Activated CD8-positive, alpha-beta memory T cell treated with anti-CD3 and anti-CD28 coated beads, Interleukin-2, amount 10 ng/mL, durations not matched to agents 7 days and 5 days (primary cell): ENCODE measurements around the gene HOMER3. TPM values are rescaled to one million over a fixed set of nuclear protein-coding genes. Genes with fewer than 3 reads are reported as not detected.

Source experiments
- ATAC-seq: fragments of 150-1000 bp; cut with Tn5 transposase; one replicate; pipeline ENCODE4 v1.10.0; 2021; ENCODE audit warnings: moderate library complexity
- CTCF ChIA-PET: fragments of 350-600 bp; sonication (Branson Sonifier 250); formaldehyde crosslinking; loops from one replicate; lab custom pipeline; 2021; ENCODE audit warnings: antibody characterized with exemption; lab: Charles Lee
- DNase-seq: peaks from one replicate; pipeline ENCODE4 v3.0.0-alpha.2; 2020
- H3K27ac Mint-ChIP-seq: one replicate; pipeline ENCODE4 v1.8.0; 2021; ENCODE audit warnings: mild to moderate bottlenecking, mixed read lengths
- H3K27me3 Mint-ChIP-seq: one replicate; pipeline ENCODE4 v1.8.0; 2021; ENCODE audit warnings: mixed read lengths
- H3K36me3 Mint-ChIP-seq: one replicate; pipeline ENCODE4 v1.8.0; 2021; ENCODE audit warnings: mild to moderate bottlenecking, mixed read lengths
- H3K4me1 Mint-ChIP-seq: one replicate; pipeline ENCODE4 v1.8.0; 2021; ENCODE audit warnings: mixed read lengths
- H3K4me3 Mint-ChIP-seq: one replicate; pipeline ENCODE4 v1.8.0; 2021; ENCODE audit warnings: mild to moderate bottlenecking, moderate library complexity, mixed read lengths
- H3K9me3 Mint-ChIP-seq: one replicate; pipeline ENCODE4 v1.8.0; 2022; ENCODE audit warnings: low read depth, mixed read lengths
- total RNA-seq, 2 experiments: library from RNA; stranded (reverse); gene quantifications; one replicate each; pipeline ENCODE4 v1.2.3, GENCODE V29; 2021

The HOMER3 gene
- total RNA-seq, 2 experiments from 2014 or later, result 0.26 TPM; not detected in 1

- ATAC-seq (no peak), DNase-seq (no peak)
- no peaks in the 10 kb centered on the region for H3K9me3 Mint-ChIP-seq
- CTCF ChIA-PET, result no interaction called here
- H3K27me3 Mint-ChIP-seq, result no peaks in the 10 kb centered on the region
- H3K36me3 Mint-ChIP-seq, result no peaks in the 10 kb centered on the region
- H3K27ac Mint-ChIP-seq, result no peak overlapping the region
- H3K4me3 Mint-ChIP-seq, result no peak overlapping the region
- no peaks in the 10 kb centered on the region for H3K4me1 Mint-ChIP-seq
These were observed 54.0 kb downstream of the HOMER3 start for GRCh38 chr19:18886972-18887371.

- Mint-ChIP-seq H3K27me3 (no peaks in the 10 kb centered on the region), H3K27ac (no peak overlapping the region), H3K36me3 (no peaks in the 10 kb centered on the region), H3K4me3 (no peak overlapping the region), H3K4me1 (no peaks in the 10 kb centered on the region), H3K9me3 (no peaks in the 10 kb centered on the region)
- DNase-seq (no peak), ATAC-seq (no peak)
- CTCF ChIA-PET, result no interaction called here
These were observed 57.3 kb downstream of the HOMER3 start for GRCh38 chr19:18883526-18884304.

DNA sequence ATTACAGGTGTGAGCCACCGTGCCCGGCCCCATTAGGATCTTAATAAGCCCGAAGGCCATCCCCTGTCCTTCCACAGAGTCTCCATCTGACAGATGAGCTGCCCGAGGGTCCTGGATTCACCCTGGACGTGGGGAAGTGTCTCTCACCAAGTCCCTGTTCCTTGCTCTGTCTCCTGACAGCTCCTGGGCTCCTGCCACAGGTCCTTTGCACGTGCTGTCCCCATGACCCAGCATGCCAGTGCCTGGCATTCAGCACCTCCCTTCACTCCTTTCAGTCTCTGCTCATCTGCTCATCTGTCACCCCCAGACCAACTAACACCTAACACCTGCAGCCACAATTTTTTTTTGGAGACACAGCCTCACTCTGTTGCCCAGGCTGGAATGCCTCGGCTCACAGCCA is 59.5 kb downstream of the HOMER3 start:
- Mint-ChIP-seq H3K27ac (no peak overlapping the region), H3K36me3 (no peaks in the 10 kb centered on the region), H3K4me3 (no peak overlapping the region), H3K27me3 (no peaks in the 10 kb centered on the region), H3K4me1 (no peaks in the 10 kb centered on the region), H3K9me3 (no peaks in the 10 kb centered on the region)
- CTCF ChIA-PET, result no interaction called here
- no peak for ATAC-seq
- DNase-seq, result no peak

DNA sequence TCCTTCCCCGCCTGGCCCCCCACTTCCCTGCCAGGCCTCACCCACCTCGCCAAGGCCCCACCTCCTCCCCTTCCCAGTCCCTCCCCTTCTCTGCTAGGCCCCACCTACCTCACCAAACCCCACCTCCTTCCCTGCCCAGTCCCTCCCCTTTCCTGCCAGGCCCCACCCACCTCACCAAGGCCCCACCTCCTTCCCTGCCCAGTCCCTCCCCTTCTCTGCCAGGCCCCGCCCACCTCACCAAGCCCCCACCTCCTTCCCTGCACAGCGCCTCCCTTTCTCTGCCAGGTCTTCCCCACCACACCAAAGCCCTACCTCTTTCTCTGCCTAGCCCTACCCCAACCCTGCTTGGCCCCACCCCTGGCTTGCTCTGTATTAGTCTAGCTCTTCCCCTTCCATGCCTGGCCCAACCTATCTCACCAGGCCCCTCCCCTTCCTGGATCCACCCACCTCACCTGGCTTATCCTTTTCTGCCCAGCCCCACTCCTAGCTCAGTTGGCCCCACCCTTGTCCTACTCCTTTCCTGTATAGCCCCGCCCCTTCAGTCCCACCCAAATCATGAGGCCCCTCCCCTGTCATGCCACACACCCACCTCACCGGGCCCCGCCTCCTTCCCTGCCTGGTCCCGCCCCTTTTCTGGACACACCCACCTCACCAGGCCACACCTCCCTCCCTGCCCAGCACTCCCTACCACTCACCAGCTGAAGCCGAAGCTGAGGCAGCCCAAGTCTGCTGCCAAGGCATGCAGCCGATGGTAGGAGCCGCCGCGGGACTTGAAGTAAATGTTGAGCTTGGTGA is 61.2 kb downstream of the HOMER3 start:
- peak; percentile 62 for ATAC-seq
- Mint-ChIP-seq H3K4me1 (no peaks in the 10 kb centered on the region), H3K27ac (no peak overlapping the region), H3K27me3 (no peaks in the 10 kb centered on the region), H3K4me3 (no peak overlapping the region), H3K9me3 (no peaks in the 10 kb centered on the region), H3K36me3 (no peaks in the 10 kb centered on the region)
- CTCF ChIA-PET, result no interaction called here
- no peak for DNase-seq

Other genes starting within 250 kb of the HOMER3 start
- gene COMP, start 149.9 kb downstream of the HOMER3 start, total RNA-seq, result not detected
- 10 to 100 TPM; 98.4 to 98.7 TPM for gene UPF1, start 109.3 kb downstream of the HOMER3 start, total RNA-seq
- not detected for gene CERS1, start 45.1 kb downstream of the HOMER3 start, total RNA-seq
- gene COPE, start 21.8 kb downstream of the HOMER3 start, total RNA-seq, result 100 to 1,000 TPM; 251 to 264 TPM
- gene DDX49, start 21.5 kb downstream of the HOMER3 start, total RNA-seq, result 10 to 100 TPM; 48.2 to 56.4 TPM
- gene SUGP2, start 92.3 kb upstream of the HOMER3 start, total RNA-seq, result 100 to 1,000 TPM; 126 to 192 TPM
- 10 to 100 TPM; 30.8 to 39.0 TPM for gene ARMC6, start 92.4 kb upstream of the HOMER3 start, total RNA-seq
- gene SLC25A42, start 122.8 kb upstream of the HOMER3 start, total RNA-seq, result 10 to 100 TPM; 15.6 to 18.7 TPM
- 10 to 100 TPM; 22.0 to 25.1 TPM for gene TMEM161A, start 197.3 kb upstream of the HOMER3 start, total RNA-seq
- 1 to 10 TPM; 3.2 to 7.2 TPM for gene MEF2B, start 229.0 kb upstream of the HOMER3 start, total RNA-seq